Stimulated activated CD4-positive, alpha-beta T cell treated with anti-CD3 and anti-CD28 coated beads, Interleukin-12 subunit alpha, Interleukin-12 subunit beta, amount 100 ng/mL, for 48 hours (primary cell): ENCODE measurements around the gene G0S2.

Experiments used
- DNase-seq, 3 donors: peaks; one replicate each; pipeline ENCODE4 v3.0.0-alpha.2; 2020; ENCODE audit warnings: low read depth in 2 of 3, low spot score in 1 of 3

Gene G0S2

GRCh38 chr1:209648346-209648745 is 26.9 kb upstream of the G0S2 start:
- DNase-seq = no peak

GRCh38 chr1:209648931-209649776 is 26.1 kb upstream of the G0S2 start:
- no peak for DNase-seq

GRCh38 chr1:209650454-209650853 is 24.8 kb upstream of the G0S2 start:
- no peak for DNase-seq

GRCh38 chr1:209651138-209651587 is 24.0 kb upstream of the G0S2 start:
- DNase-seq = peak; percentile 57 to 71 (median 57)

- DNase-seq = no peak
Measured at GRCh38 chr1:209652121-209652735, 23.0 kb upstream of the G0S2 start, which contains the start of gene LAMB3. Gene LAMB3, minus strand, starts transcription at chr1:209652425. Its CDS starts 1,481 bp downstream, at chr1:209650944.

- peak; percentile 46 to 65 (median 52) for DNase-seq
Measured at GRCh38 chr1:209652873-209653401, 22.3 kb upstream of the G0S2 start.

GRCh38 chr1:209653915-209654351 is 21.3 kb upstream of the G0S2 start:
- no peak for DNase-seq

GRCh38 chr1:209655411-209656231 is 19.6 kb upstream of the G0S2 start:
- no peak for DNase-seq

GRCh38 chr1:209657140-209657879 is 17.9 kb upstream of the G0S2 start:
- no peak for DNase-seq

GRCh38 chr1:209657918-209658317 is 17.3 kb upstream of the G0S2 start:
- DNase-seq = no peak

- DNase-seq = no peak
Measured at GRCh38 chr1:209659909-209660308, 15.3 kb upstream of the G0S2 start.

GRCh38 chr1:209661071-209661470 is 14.1 kb upstream of the G0S2 start:
- DNase-seq = no peak

- DNase-seq = no peak
Measured at GRCh38 chr1:209662879-209663327, 12.3 kb upstream of the G0S2 start.

- no peak for DNase-seq
Measured at GRCh38 chr1:209667103-209667502, 8.1 kb upstream of the G0S2 start.

GRCh38 chr1:209667708-209668107 is 7.5 kb upstream of the G0S2 start:
- no peak for DNase-seq

- no peak for DNase-seq
Measured at GRCh38 chr1:209670441-209671082, 4.7 kb upstream of the G0S2 start.

GRCh38 chr1:209672705-209673630 is 2.2 kb upstream of the G0S2 start:
- peak in 1 of 3 donors; percentile 32 for DNase-seq

- no peak for DNase-seq
Measured at GRCh38 chr1:209673631-209674417, 1.4 kb upstream of the G0S2 start.
